ENCODE data around the gene TAF7L. TPM values are rescaled to one million over a fixed set of nuclear protein-coding genes. Genes with fewer than 3 reads are reported as not detected.

The TAF7L gene
- total and polyA plus RNA-seq, 2 donors from 2014 or later: 0.30 TPM; not detected in 1

GRCh38 chrX:101223226-101223625, 67.9 kb downstream of the TAF7L start:
- H3K4me1 ChIP-seq (ENCODE audit: control insufficient read depth in 2 of 3, insufficient read depth in 2 of 3, low read depth in 1 of 3, low read length in 3 of 3): no peaks in the 10 kb centered on the region
- FAIRE-seq: no peak
- H3K27me3 ChIP-seq (ENCODE audit: control insufficient read depth, insufficient read depth, low read length): no peaks in the 10 kb centered on the region

GRCh38 chrX:101220662-101221260, 70.4 kb downstream of the TAF7L start:
- DNase-seq: no peak

More at GRCh38 chrX:101223226-101223625, 67.9 kb downstream of the TAF7L start:
- no peak for TF ChIP-seq CTCF (IDR thresholded peaks at IDR 0.05; ENCODE audit: borderline replicate concordance, extremely low read depth, insufficient read depth)
- intact Hi-C loops (cut with DNase I): no loop called here
- no peak overlapping the region for H3K4me3 ChIP-seq (ENCODE audit: low read length in 3 of 3)
- H3K9ac ChIP-seq (ENCODE audit: low read length in 3 of 3): no peak overlapping the region
- no peak for DNase-seq
- H3K36me3 ChIP-seq (ENCODE audit: control insufficient read depth in 2 of 3, insufficient read depth in 3 of 3, low read length in 3 of 3): no peaks in the 10 kb centered on the region
- no peak overlapping the region for H3K27ac ChIP-seq (ENCODE audit: low read depth in 2 of 2, low read length in 2 of 2)
- H3K9me3 ChIP-seq (ENCODE audit: control insufficient read depth in 2 of 3, insufficient read depth in 1 of 3, low read length in 3 of 3): no peaks in the 10 kb centered on the region

GRCh38 chrX:101219864-101220346, 71.2 kb downstream of the TAF7L start:
- FAIRE-seq (no peak), DNase-seq (peak in 4 of 5 donors; percentile 14 to 54 (median 34))
- no peaks in the 10 kb centered on the region for H3K4me1 ChIP-seq (ENCODE audit: control insufficient read depth in 2 of 3, insufficient read depth in 2 of 3, low read depth in 1 of 3, low read length in 3 of 3)
- no peak overlapping the region for H3K9ac ChIP-seq (ENCODE audit: low read length in 3 of 3)
- no peaks in the 10 kb centered on the region for H3K9me3 ChIP-seq (ENCODE audit: control insufficient read depth in 2 of 3, insufficient read depth in 1 of 3, low read length in 3 of 3)
- peak overlapping the region in 1 of 3 donors; percentile 45 for H3K4me3 ChIP-seq (ENCODE audit: low read length in 3 of 3)
- H3K27ac ChIP-seq (ENCODE audit: low read depth in 2 of 2, low read length in 2 of 2): no peak overlapping the region
- TF ChIP-seq CTCF (IDR thresholded peaks at IDR 0.05; ENCODE audit: borderline replicate concordance, extremely low read depth, insufficient read depth): no peak
- H3K27me3 ChIP-seq (ENCODE audit: control insufficient read depth, insufficient read depth, low read length): no peaks in the 10 kb centered on the region
- H3K36me3 ChIP-seq (ENCODE audit: control insufficient read depth in 2 of 3, insufficient read depth in 3 of 3, low read length in 3 of 3): no peaks in the 10 kb centered on the region
- intact Hi-C loops (cut with DNase I): no loop called here

More at GRCh38 chrX:101220662-101221260, 70.4 kb downstream of the TAF7L start:
- no peaks in the 10 kb centered on the region for H3K27me3 ChIP-seq (ENCODE audit: control insufficient read depth, insufficient read depth, low read length)
- no peak for FAIRE-seq
- no peaks in the 10 kb centered on the region for H3K36me3 ChIP-seq (ENCODE audit: control insufficient read depth in 2 of 3, insufficient read depth in 3 of 3, low read length in 3 of 3)
- H3K4me1 ChIP-seq (ENCODE audit: control insufficient read depth in 2 of 3, insufficient read depth in 2 of 3, low read depth in 1 of 3, low read length in 3 of 3): no peaks in the 10 kb centered on the region
- no peak for TF ChIP-seq CTCF (IDR thresholded peaks at IDR 0.05; ENCODE audit: borderline replicate concordance, extremely low read depth, insufficient read depth)
- no peak overlapping the region for H3K9ac ChIP-seq (ENCODE audit: low read length in 3 of 3)
- no peak overlapping the region for H3K4me3 ChIP-seq (ENCODE audit: low read length in 3 of 3)
- intact Hi-C loops (cut with DNase I): no loop called here
- no peaks in the 10 kb centered on the region for H3K9me3 ChIP-seq (ENCODE audit: control insufficient read depth in 2 of 3, insufficient read depth in 1 of 3, low read length in 3 of 3)
- no peak overlapping the region for H3K27ac ChIP-seq (ENCODE audit: low read depth in 2 of 2, low read length in 2 of 2)

All from kidney (tissue), 14 donors.